GM10266 (cell line): Measurements from ENCODE around the gene BRD2.

ENCODE experiments used
- DNase-seq: peaks from one replicate; pipeline ENCODE4 v3.0.0; 2012; ENCODE audit errors: extremely low spot score
- CTCF ChIP-seq: IDR thresholded peaks from 2 replicates; pipeline ENCODE4 v1.5.1; 2012; ENCODE audit warnings: mild to moderate bottlenecking, low read depth; ENCODE audit not compliant: control insufficient read depth, insufficient read depth; ENCODE audit errors: missing control alignments

Gene BRD2

DNA sequence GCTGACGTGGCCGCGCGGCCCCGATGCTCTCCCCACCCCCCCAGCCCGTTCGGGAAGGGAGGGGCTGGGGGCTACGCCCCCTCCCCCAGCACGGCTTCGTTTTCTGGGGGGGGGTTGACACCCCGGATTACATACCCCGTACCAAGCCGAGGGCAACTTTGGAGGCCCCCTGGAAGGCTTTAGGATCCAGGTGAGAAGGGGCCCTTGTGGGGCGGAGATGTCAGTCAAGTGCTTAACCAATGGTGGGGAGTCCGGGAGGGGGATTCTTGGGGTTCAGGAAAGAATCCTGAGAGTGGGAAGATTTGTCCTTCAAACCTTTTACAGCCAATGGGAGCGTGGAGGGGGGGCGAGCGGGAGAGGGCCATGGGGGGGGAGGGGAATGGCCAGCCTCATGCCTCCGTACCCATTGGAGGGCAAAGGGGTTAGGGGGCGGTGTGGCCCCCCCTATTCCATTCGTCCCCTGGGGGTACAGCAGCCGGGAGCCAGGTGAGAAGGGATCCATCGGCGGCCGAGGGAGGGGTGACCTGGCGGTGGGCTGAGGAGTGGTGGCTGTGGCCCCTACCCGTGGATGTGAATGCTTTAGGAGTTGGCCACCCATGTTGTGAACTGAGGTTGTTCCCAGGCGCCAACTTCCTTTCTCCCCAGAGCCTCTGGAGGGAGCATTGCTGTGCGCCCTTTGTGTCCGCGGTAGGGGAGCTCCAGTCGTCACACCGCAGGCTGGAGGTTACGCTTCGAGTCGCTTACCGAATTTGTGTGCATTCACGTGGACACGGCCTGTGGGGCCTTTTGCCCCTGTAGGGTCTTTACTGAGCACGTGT, 682 bp downstream of the BRD2 start:
- DNase-seq = no peak
- TF ChIP-seq CTCF = peak; percentile 17

DNA sequence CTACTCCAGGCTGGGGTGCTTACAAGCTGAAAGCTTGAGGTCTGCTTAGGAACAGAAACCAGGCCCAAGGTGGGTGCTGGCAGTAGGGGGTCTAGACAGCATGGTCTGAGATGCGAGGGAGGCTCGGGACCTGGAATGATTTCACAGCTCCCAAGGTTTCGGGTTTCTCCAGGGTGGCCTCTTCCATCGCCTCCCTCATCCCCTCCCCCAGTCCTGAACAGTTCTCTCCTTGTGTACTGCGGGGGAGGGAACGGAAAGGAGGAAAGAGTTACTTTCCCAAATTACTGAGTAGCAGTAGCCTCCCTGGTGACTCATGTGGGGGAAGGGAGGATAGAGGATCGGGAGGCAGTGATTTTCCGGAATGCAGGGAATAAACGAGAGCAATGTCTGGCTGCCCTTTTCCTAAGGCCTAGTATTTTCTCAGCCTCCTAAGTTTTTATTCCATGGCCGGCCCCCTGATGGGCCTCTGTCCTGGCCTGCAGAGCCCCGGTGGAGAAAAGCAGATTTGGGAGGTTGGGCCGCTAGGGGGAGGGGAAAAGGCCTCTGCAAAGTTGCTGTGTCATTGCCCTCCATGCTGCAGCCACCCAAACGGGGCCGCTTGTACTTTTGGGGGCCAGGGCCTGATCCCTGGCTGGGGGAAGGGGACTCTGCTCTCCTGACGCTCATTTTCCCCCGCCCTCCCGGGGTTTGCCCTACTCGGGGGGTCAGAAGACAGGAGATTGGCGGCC, 1.5 kb downstream of the BRD2 start:
- peak; percentile 38 for DNase-seq
- peak; percentile 5 for TF ChIP-seq CTCF

GRCh38 chr6:32970413-32971241, 2.2 kb downstream of the BRD2 start:
- no peak for TF ChIP-seq CTCF
- peak; percentile 80 for DNase-seq

GRCh38 chr6:32971242-32971580, 2.8 kb downstream of the BRD2 start:
- no peak for DNase-seq
- no peak for TF ChIP-seq CTCF

DNA sequence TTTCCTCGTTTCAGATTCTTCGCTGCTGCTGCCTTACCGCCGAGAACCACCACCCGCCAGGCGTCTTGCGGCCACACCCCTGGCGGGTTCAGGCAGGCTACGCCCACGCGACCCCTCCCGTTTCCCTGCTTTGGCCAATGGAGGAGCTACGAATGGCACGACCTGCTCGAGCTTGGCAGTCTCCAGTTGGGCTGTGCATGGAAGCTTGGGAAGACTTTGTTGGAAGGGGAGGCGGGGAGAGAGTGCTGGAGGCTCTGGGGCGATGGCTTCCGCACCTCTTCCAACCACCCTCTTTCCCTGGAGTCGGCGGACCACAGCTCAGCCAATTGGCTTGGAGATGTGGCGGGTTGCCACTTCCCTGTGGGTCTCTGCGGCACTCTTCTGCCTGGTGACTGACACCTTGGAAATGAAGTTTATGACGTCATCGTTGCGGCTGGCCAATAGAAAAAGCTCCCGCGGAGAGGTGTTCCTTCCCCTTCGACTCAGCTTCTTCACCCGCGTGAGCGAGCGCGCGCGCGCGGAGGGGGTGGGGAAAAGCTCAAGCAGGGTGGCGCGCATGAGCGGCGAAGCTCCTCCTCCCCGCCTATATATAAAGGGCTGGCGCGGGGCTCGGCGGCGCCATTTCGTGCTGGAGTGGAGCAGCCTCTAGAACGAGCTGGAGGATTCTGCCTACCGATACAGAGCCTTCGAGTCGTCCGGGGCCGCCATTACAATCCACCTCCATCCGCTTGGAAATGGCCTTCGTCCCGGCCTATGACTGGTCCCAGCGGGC, 3.4 kb downstream of the BRD2 start:
- DNase-seq = peak; percentile 93
- TF ChIP-seq CTCF = no peak

- no peak for TF ChIP-seq CTCF
- DNase-seq = peak; percentile 73
Observed at GRCh38 chr6:32972353-32973143, 4.2 kb downstream of the BRD2 start.
